ENCODE measurements around the gene B4GALT1.

Gene B4GALT1

DNA sequence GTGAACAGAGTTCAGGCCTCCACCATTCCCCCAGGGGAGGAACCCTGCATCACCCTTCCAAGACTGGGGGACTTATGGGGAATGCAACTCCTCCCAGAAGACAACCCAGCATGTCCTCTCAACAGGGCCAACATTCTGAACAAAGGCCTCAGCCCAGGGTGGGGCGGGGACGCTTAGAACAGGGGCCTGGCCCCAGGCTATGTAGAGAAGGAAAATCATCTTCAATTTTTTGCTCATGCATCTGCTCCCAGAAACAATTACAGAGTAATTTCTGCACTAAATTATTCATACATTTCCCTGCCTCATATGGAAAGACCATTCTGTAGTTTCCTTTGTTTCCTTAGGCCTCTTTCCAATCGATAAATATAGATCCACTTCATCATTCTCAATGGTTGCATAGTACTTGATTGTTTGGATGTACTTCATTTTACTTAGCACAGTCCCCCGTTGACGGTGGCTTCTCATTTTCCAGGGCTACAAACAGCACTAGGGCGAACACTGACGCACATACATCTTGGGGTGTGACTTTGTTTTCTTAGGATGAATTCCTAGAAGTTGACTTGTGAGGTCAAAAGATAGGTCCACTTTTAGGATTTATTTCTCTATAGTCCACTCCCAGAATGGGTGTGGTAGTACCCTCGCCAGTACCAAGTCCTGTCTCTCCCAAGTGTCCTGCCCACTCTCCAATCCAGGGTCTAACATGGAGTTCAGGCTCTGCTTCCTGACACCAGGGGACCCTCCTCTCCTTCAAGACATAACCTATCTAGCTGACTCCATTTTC, 63.4 kb downstream of the B4GALT1 start:
- no peak for TF ChIP-seq CTCF (IDR thresholded peaks at IDR 0.05)

GRCh38 chr9:33102551-33103210, 64.5 kb downstream of the B4GALT1 start:
- TF ChIP-seq CTCF (IDR thresholded peaks at IDR 0.05) = no peak

- TF ChIP-seq CTCF (IDR thresholded peaks at IDR 0.05) = no peak
Measured at GRCh38 chr9:33101104-33101951, 65.8 kb downstream of the B4GALT1 start.

DNA sequence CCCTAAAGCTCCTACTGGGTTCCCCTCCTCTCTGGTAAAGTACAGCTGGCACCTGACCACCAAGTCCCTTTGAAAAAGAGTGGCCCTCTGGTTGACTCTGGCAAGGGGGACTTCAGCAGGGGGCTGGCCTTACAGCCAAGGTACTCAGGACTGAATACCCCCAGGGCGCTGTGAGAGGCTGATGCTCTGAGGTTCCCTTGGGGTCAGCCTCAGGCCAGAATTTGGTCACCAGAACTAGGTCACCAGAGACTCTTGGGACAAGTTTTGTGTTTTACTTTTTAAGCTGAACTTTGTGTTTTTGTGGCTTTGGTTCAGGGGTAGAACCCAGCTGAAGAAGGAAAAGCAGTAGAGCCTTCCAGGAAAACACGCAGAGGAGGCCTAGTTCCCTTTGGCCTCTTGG, 67.4 kb downstream of the B4GALT1 start:
- no peak for TF ChIP-seq CTCF (IDR thresholded peaks at IDR 0.05)

- no peak for TF ChIP-seq CTCF (IDR thresholded peaks at IDR 0.05)
Measured at GRCh38 chr9:33097192-33097591, 69.9 kb downstream of the B4GALT1 start.

- TF ChIP-seq CTCF (IDR thresholded peaks at IDR 0.05) = no peak
Measured at GRCh38 chr9:33092634-33093033, 74.5 kb downstream of the B4GALT1 start.

GRCh38 chr9:33082538-33083326, 84.4 kb downstream of the B4GALT1 start:
- no peak for TF ChIP-seq CTCF (IDR thresholded peaks at IDR 0.05)
